ENCODE results near the gene CCDC148.

- TF ChIP-seq CTCF (IDR thresholded peaks at IDR 0.05; ENCODE audit: insufficient read depth, low read length): no peak
- no peak for TF ChIP-seq POLR2AphosphoS5 (IDR thresholded peaks at IDR 0.05; ENCODE audit: low read depth)
- TF ChIP-seq GABPA (IDR thresholded peaks at IDR 0.05; ENCODE audit: low read depth): no peak
Observed at GRCh38 chr2:158410132-158410531, 46.4 kb downstream of the CCDC148 start.

All from HL-60 (cell line).